H1 (cell line): ENCODE data around the gene LRRC26.

Source experiments
- BCL11A ChIP-seq, 2 experiments: IDR thresholded peaks; one replicate each; pipeline ENCODE4 v1.6.1; 2011; ENCODE audit warnings: low read depth in 2 of 2, low read length in 2 of 2, mild to moderate bottlenecking in 2 of 2
- CREB1 ChIP-seq: IDR thresholded peaks from 2 replicates; pipeline ENCODE4 v1.6.1; 2012; ENCODE audit warnings: inconsistent platforms
- EGR1 ChIP-seq: IDR thresholded peaks from 2 replicates; pipeline ENCODE4 v1.6.1; 2011; ENCODE audit warnings: low read depth, low read length, borderline replicate concordance
- EZH2 ChIP-seq: fragments of 200-600 bp; sonication (generic); IDR thresholded peaks from 2 replicates; pipeline ENCODE4 v1.7.1; 2012; ENCODE audit warnings: low read depth, mild to moderate bottlenecking, moderate library complexity, low read length, inconsistent platforms; ENCODE audit not compliant: severe bottlenecking
- MAX ChIP-seq: IDR thresholded peaks from 2 replicates; pipeline ENCODE4 v1.6.1; 2012; ENCODE audit warnings: inconsistent platforms
- PHF8 ChIP-seq: fragments of 200-600 bp; sonication (generic); conservative IDR thresholded peaks from 2 replicates; pipeline ENCODE4 v1.7.1; 2012; ENCODE audit warnings: low read depth, mild to moderate bottlenecking, inconsistent platforms, low read length, moderate library complexity
- POLR2A ChIP-seq, 2 experiments: IDR thresholded peaks; 1 replicate in 1 of 2; 2 replicates in 1 of 2; pipeline ENCODE4 v1.6.1; 2011; ENCODE audit warnings: low read depth in 2 of 2, low read length in 2 of 2, mild to moderate bottlenecking in 2 of 2; ENCODE audit errors: control extremely low read depth in 1 of 2
- POLR2AphosphoS5 ChIP-seq: IDR thresholded peaks from 2 replicates; pipeline ENCODE4 v1.6.1; 2011; ENCODE audit warnings: low read depth, low read length
- SUZ12 ChIP-seq: fragments of 200-600 bp; sonication (generic); IDR thresholded peaks from 2 replicates; pipeline ENCODE4 v1.6.1; 2012; ENCODE audit warnings: mild to moderate bottlenecking, inconsistent platforms, low read length, moderate library complexity, mixed read lengths
- ZNF274 ChIP-seq: IDR thresholded peaks from 2 replicates; pipeline ENCODE4 v1.7.0; 2012; ENCODE audit warnings: low read length, borderline replicate concordance; ENCODE audit errors: extremely low read depth
- TF ChIP-seq, protein P1 (sequence below), 3 experiments: IDR thresholded peaks; 1 replicate in 2 of 3; 2 replicates in 1 of 3; pipeline versions ENCODE4 v1.5.1 to v1.6.1; 2011; ENCODE audit warnings: low read length in 3 of 3, mild to moderate bottlenecking in 3 of 3, inconsistent platforms in 2 of 3, low read depth in 1 of 3, moderate library complexity in 1 of 3; ENCODE audit not compliant: insufficient read depth in 1 of 3; ENCODE audit errors: control extremely low read depth in 1 of 3

DNA sequence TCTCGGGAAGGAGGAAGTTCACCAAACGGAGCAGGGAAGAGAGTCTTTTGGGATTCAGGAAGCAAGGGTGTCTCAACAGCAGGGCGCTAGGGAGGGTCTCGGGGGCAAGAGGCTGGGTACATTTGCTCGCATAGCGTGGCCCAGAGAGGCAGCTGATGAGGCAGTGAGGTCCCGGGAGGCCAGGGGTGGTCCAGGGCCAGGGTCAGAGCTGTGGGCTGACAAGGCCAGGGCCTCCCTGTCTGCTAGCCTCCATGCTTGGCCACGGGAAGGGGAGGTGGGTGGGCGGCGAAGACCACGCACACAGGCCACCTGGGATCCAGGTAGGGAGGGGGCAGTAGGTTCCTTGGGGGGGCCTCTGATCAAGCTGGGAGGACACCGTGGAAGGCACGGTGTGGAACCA is 41.7 kb upstream of the LRRC26 start:
- no peak for TF ChIP-seq EZH2
- TF ChIP-seq, protein P1, sequence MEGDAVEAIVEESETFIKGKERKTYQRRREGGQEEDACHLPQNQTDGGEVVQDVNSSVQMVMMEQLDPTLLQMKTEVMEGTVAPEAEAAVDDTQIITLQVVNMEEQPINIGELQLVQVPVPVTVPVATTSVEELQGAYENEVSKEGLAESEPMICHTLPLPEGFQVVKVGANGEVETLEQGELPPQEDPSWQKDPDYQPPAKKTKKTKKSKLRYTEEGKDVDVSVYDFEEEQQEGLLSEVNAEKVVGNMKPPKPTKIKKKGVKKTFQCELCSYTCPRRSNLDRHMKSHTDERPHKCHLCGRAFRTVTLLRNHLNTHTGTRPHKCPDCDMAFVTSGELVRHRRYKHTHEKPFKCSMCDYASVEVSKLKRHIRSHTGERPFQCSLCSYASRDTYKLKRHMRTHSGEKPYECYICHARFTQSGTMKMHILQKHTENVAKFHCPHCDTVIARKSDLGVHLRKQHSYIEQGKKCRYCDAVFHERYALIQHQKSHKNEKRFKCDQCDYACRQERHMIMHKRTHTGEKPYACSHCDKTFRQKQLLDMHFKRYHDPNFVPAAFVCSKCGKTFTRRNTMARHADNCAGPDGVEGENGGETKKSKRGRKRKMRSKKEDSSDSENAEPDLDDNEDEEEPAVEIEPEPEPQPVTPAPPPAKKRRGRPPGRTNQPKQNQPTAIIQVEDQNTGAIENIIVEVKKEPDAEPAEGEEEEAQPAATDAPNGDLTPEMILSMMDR (IDR thresholded peaks at IDR 0.05; ENCODE audit: control extremely low read depth in 1 of 3, insufficient read depth in 1 of 3, low read depth in 1 of 3, low read length in 3 of 3) = no peak
- no peak for TF ChIP-seq BCL11A (IDR thresholded peaks at IDR 0.05; ENCODE audit: low read depth in 2 of 2, low read length in 2 of 2)
- TF ChIP-seq POLR2AphosphoS5 = no peak
- TF ChIP-seq CREB1 = no peak
- TF ChIP-seq MAX = no peak
- no peak for TF ChIP-seq PHF8
- TF ChIP-seq SUZ12 = no peak
- no peak for TF ChIP-seq EGR1
- no peak for TF ChIP-seq POLR2A (IDR thresholded peaks at IDR 0.05; ENCODE audit: control extremely low read depth in 1 of 2, low read depth in 2 of 2, low read length in 2 of 2)
- no peak for TF ChIP-seq ZNF274
